ENCODE measurements around the gene BTBD16.

DNA sequence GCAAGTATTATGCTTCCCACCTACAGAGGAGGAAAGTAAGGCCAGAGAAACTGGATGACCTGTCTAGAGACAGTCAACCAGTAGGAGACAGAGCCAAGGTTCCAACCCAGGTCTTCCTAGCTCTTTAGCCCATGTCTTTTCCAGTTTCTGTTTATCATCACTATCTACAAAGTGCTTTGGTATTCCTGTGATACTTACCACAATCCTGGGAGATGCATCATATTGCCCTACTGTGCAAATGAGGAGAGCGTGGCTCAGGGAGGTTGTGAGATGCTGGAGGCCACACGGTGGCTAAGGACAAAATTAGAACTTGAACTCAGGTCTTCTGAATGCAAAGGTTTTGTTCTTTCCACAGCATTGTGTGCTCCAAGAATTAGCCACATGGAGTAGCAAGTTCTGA is 92.2 kb downstream of the BTBD16 start:
- TF ChIP-seq ZNF777 (CRISPR knock-in tag; IDR thresholded peaks at IDR 0.05) (no peak), ZNF138 (CRISPR knock-in tag; IDR thresholded peaks at IDR 0.05; ENCODE audit: low read depth) (no peak), ARID2 (CRISPR knock-in tag; IDR thresholded peaks at IDR 0.05; ENCODE audit: borderline replicate concordance) (no peak), ASH2L (IDR thresholded peaks at IDR 0.05; ENCODE audit: insufficient read length, low read depth, low read length) (no peak), EP300 (IDR thresholded peaks at IDR 0.05; ENCODE audit: low read depth in 2 of 2, low read length in 2 of 2) (no peak), EP300 (CRISPR knock-in tag; IDR thresholded peaks at IDR 0.05; ENCODE audit: borderline replicate concordance) (no peak), JUN (CRISPR knock-in tag; IDR thresholded peaks at IDR 0.05) (no peak), POLR2A (IDR thresholded peaks at IDR 0.05; ENCODE audit: insufficient read depth in 1 of 2, low read depth in 2 of 2, low read length in 2 of 2) (no peak), RBM22 (optimal IDR thresholded peaks at IDR 0.05; ENCODE audit: low read length) (no peak), ZNF121 (CRISPR knock-in tag; IDR thresholded peaks at IDR 0.05) (no peak), CEBPB (IDR thresholded peaks at IDR 0.05; ENCODE audit: borderline replicate concordance, low read depth, low read length) (no peak)
- TF ChIP-seq, protein P1, sequence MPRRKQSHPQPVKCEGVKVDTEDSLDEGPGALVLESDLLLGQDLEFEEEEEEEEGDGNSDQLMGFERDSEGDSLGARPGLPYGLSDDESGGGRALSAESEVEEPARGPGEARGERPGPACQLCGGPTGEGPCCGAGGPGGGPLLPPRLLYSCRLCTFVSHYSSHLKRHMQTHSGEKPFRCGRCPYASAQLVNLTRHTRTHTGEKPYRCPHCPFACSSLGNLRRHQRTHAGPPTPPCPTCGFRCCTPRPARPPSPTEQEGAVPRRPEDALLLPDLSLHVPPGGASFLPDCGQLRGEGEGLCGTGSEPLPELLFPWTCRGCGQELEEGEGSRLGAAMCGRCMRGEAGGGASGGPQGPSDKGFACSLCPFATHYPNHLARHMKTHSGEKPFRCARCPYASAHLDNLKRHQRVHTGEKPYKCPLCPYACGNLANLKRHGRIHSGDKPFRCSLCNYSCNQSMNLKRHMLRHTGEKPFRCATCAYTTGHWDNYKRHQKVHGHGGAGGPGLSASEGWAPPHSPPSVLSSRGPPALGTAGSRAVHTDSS (CRISPR knock-in tag; conservative IDR thresholded peaks at IDR 0.05), result no peak
- TF ChIP-seq, protein P2, sequence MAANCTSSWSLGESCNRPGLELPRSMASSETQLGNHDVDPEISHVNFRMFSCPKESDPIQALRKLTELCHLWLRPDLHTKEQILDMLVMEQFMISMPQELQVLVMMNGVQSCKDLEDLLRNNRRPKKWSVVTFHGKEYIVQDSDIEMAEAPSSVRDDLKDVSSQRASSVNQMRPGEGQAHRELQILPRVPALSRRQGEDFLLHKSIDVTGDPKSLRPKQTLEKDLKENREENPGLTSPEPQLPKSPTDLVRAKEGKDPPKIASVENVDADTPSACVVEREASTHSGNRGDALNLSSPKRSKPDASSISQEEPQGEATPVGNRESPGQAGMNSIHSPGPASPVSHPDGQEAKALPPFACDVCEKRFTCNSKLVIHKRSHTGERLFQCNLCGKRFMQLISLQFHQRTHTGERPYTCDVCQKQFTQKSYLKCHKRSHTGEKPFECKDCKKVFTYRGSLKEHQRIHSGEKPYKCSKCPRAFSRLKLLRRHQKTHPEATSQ (CRISPR knock-in tag; IDR thresholded peaks at IDR 0.05; ENCODE audit: borderline replicate concordance), result no peak

Data from HepG2 (cell line).